B cell (primary cell): ENCODE results near the gene PRRT1. TPM values are rescaled to one million over a fixed set of nuclear protein-coding genes. Genes with fewer than 3 reads are reported as not detected.
A peak's percentile ranks its signal among the peaks of the same experiment; 100 is the strongest.

Experiments used
- ATAC-seq: fragments of 200-7000 bp; cut with Tn5 transposase; one replicate; pipeline ENCODE4 v1.10.0; 2021; ENCODE audit warnings: low read depth, mild to moderate bottlenecking, moderate number of reproducible peaks, moderate library complexity
- CTCF ChIA-PET: fragments of 350-600 bp; sonication (Branson Sonifier 250); formaldehyde crosslinking; loops from one replicate; lab custom pipeline; 2021; ENCODE audit warnings: antibody characterized with exemption, inconsistent platforms; lab: Charles Lee
- POLR2A ChIA-PET: fragments of 350-600 bp; sonication (Branson Sonifier 250); formaldehyde crosslinking; loops from one replicate; lab custom pipeline; 2021; ENCODE audit warnings: antibody characterized with exemption; lab: Charles Lee
- DNase-seq: peaks from one replicate; pipeline ENCODE4 v3.0.0; 2013
- H2AFZ ChIP-seq: 2 replicates; pipeline ENCODE4 v1.6.1; 2012; ENCODE audit warnings: mild to moderate bottlenecking, low read depth, low read length; ENCODE audit not compliant: insufficient read depth, poor library complexity, severe bottlenecking
- H3K27ac ChIP-seq, 2 donors: 1 replicate in 1 of 2; 2 replicates in 1 of 2; pipeline ENCODE4 v1.5.1; 2012 to 2013; ENCODE audit warnings: low read length in 2 of 2, mild to moderate bottlenecking in 2 of 2, moderate library complexity in 1 of 2
- H3K27me3 ChIP-seq, 4 experiments: fragments of 200-600 bp in 1 of 4; sonication (generic) in 1 of 4; replicated peaks in 1 of 4; 1 replicate in 2 of 4; 2 replicates in 2 of 4; pipeline versions ENCODE4 v1.6.1 to v1.7.0; 2013 to 2016; ENCODE audit warnings: low read length in 3 of 4, mild to moderate bottlenecking in 2 of 4, mixed read lengths in 1 of 4, moderate library complexity in 1 of 4; ENCODE audit not compliant: insufficient read depth in 4 of 4, control insufficient read depth in 3 of 4; ENCODE audit errors: control extremely low read depth in 1 of 4
- H3K36me3 ChIP-seq, 2 experiments: replicated peaks in 1 of 2; 1 replicate in 1 of 2; 2 replicates in 1 of 2; pipeline versions ENCODE4 v1.6.1 to v1.7.1; 2013; ENCODE audit warnings: low read length in 1 of 2; ENCODE audit not compliant: insufficient read depth in 2 of 2, control insufficient read depth in 1 of 2; ENCODE audit errors: control extremely low read depth in 1 of 2, extremely low read depth in 1 of 2
- H3K4me1 ChIP-seq, 2 donors: fragments of 200-600 bp in 1 of 2; sonication (generic) in 1 of 2; 1 replicate in 1 of 2; 2 replicates in 1 of 2; pipeline versions ENCODE4 v1.5.1 to v1.6.1; 2013 to 2017; ENCODE audit warnings: low read length in 2 of 2; ENCODE audit not compliant: control insufficient read depth in 2 of 2, insufficient read depth in 2 of 2
- H3K4me2 ChIP-seq: replicated peaks from 2 replicates; pipeline ENCODE3; 2012; ENCODE audit warnings: mild to moderate bottlenecking, low read depth, low read length; ENCODE audit not compliant: poor library complexity, severe bottlenecking
- H3K4me3 ChIP-seq, 5 experiments: fragments of 200-600 bp in 1 of 5; sonication (generic) in 1 of 5; 1 replicate in 3 of 5; 2 replicates in 2 of 5; pipeline versions ENCODE4 v1.5.1 to v1.7.0; 2011 to 2016; ENCODE audit warnings: low read length in 4 of 5, mild to moderate bottlenecking in 4 of 5, low read depth in 2 of 5, control low read depth in 1 of 5, moderate library complexity in 1 of 5; ENCODE audit not compliant: insufficient read depth in 1 of 5; ENCODE audit errors: control extremely low read depth in 1 of 5, extremely low read depth in 1 of 5
- H3K79me2 ChIP-seq: fragments of 200-600 bp; sonication (generic); one replicate; pipeline ENCODE4 v1.6.0; 2016; ENCODE audit warnings: low read length; ENCODE audit not compliant: control insufficient read depth, insufficient read depth
- H3K9ac ChIP-seq: fragments of 200-600 bp; sonication (generic); 2 replicates; pipeline ENCODE4 v1.6.1; 2017; ENCODE audit warnings: mild to moderate bottlenecking, low read length, moderate library complexity
- H3K9me3 ChIP-seq, 3 donors: one replicate each; pipeline versions ENCODE4 v1.6.1 to v1.7.1; 2013; ENCODE audit warnings: low read length in 2 of 3; ENCODE audit not compliant: control insufficient read depth in 2 of 3, insufficient read depth in 1 of 3; ENCODE audit errors: control extremely low read depth in 1 of 3
- H4K20me1 ChIP-seq: 2 replicates; pipeline ENCODE4 v1.6.0; 2012; ENCODE audit warnings: mild to moderate bottlenecking, low read length; ENCODE audit not compliant: insufficient read depth, control insufficient read depth, poor library complexity, severe bottlenecking
- H3K27ac Mint-ChIP-seq: one replicate; pipeline ENCODE4 v1.8.0; 2021; ENCODE audit warnings: mixed read lengths
- H3K27me3 Mint-ChIP-seq: one replicate; pipeline ENCODE4 v1.8.0; 2021; ENCODE audit warnings: mixed read lengths
- H3K4me1 Mint-ChIP-seq: one replicate; pipeline ENCODE4 v1.8.0; 2021; ENCODE audit warnings: mixed read lengths
- H3K4me3 Mint-ChIP-seq: one replicate; pipeline ENCODE4 v1.8.0; 2021; ENCODE audit warnings: mixed read lengths
- H3K9me3 Mint-ChIP-seq: one replicate; pipeline ENCODE4 v1.8.0; 2022; ENCODE audit warnings: mixed read lengths; ENCODE audit not compliant: insufficient read depth
- EZH2 ChIP-seq: IDR thresholded peaks from 2 replicates; pipeline ENCODE4 v1.6.1; 2012; ENCODE audit warnings: borderline replicate concordance, low read depth, mild to moderate bottlenecking, moderate library complexity, low read length; ENCODE audit not compliant: insufficient read depth, poor library complexity, severe bottlenecking
- WGBS: methylation state at CpG from one replicate; pipeline ENCODE4 v1.1.5; 2013; ENCODE audit warnings: missing lambda C conversion rate; ENCODE audit not compliant: insufficient coverage; 5-methylcytosine and 5-hydroxymethylcytosine counted together
- intact Hi-C: fragments of 100-400 bp; cut with micrococcal nuclease; formaldehyde crosslinking; loops from one replicate; pipeline ENCODE4 v1.10.0; 2022
- polyA plus RNA-seq: library from polyadenylated mRNA; depleted of rRNA; stranded (reverse); fragments of >200 nt; gene quantifications from 2 replicates; pipeline ENCODE4 v1.2.3, GENCODE V29; 2012
- total RNA-seq, 2 donors: library from RNA; stranded (reverse); fragments of 120-200 nt in 1 of 2; gene quantifications; 1 replicate in 1 of 2; 2 replicates in 1 of 2; pipeline versions ENCODE4 v1.2.3 to v1.2.4, GENCODE V29; 2013 to 2022
- TF ChIP-seq, protein P1 (sequence below): fragments of 200-600 bp; IDR thresholded peaks from one replicate; pipeline ENCODE4 v1.8.0; 2022; ENCODE audit warnings: antibody characterized with exemption, mild to moderate bottlenecking

The PRRT1 gene
- total and polyA plus RNA-seq, 2 donors (not counting 1 experiment from before 2014, with no cell fraction given): not detected

DNA sequence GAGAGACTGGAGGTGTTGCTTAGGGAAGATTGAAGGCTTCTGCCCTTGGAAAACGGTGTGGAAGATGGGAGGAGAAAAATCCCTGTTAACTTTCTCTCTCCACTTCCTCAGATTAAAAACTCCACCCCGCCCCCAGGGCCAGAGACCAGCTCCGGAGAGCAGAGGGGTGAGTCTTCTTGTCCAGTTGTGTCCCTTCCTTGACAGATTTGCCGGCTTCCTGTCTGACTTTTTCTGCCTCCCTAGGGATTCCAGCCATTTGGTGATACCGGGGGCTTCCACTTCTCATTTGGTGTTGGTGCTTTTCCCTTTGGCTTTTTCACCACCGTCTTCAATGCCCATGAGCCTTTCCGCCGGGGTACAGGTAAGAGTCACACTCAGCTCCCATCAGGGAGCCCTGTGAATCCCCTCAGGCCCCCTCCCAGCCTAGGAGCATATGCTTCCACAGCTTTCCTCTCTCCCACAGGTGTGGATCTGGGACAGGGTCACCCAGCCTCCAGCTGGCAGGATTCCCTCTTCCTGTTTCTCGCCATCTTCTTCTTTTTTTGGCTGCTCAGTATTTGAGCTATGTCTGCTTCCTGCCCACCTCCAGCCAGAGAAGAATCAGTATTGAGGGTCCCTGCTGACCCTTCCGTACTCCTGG, 28.1 kb upstream of the PRRT1 start:
- Mint-ChIP-seq H3K27me3 (no peaks in the 10 kb centered on the region), H3K4me3 (peak overlapping the region; percentile 97), H3K4me1 (peaks cover 57% of the 10 kb centered on the region), H3K9me3 (no peaks in the 10 kb centered on the region), H3K27ac (peak overlapping the region; percentile 44)
- WGBS: 89% methylated on average over 9 of the region's 10 CpGs
- Histone ChIP-seq H3K9ac (no peak overlapping the region), H3K27ac (no peak overlapping the region), H3K79me2 (peaks cover 38% of the 10 kb centered on the region), H3K4me2 (peak overlapping the region; percentile 93), H3K27me3 (no peaks in the 10 kb centered on the region), H3K4me1 (peaks cover 31 to 37% of the 10 kb centered on the region in 2 donors), H3K36me3 (peaks cover 0 to 40% of the 10 kb centered on the region in 2 experiments), H3K9me3 (no peaks in the 10 kb centered on the region), H3K4me3 (no peak overlapping the region), H2AFZ (no peak overlapping the region), H4K20me1 (no peaks in the 10 kb centered on the region)
- intact Hi-C loops: loop anchor here (5.0 kb wide), 6 partner anchors 223 to 1392 kb away; partner anchors contain the start of genes CSNK2B, HSD17B8, LY6G5B and NELFE
- TF ChIP-seq, protein P1, sequence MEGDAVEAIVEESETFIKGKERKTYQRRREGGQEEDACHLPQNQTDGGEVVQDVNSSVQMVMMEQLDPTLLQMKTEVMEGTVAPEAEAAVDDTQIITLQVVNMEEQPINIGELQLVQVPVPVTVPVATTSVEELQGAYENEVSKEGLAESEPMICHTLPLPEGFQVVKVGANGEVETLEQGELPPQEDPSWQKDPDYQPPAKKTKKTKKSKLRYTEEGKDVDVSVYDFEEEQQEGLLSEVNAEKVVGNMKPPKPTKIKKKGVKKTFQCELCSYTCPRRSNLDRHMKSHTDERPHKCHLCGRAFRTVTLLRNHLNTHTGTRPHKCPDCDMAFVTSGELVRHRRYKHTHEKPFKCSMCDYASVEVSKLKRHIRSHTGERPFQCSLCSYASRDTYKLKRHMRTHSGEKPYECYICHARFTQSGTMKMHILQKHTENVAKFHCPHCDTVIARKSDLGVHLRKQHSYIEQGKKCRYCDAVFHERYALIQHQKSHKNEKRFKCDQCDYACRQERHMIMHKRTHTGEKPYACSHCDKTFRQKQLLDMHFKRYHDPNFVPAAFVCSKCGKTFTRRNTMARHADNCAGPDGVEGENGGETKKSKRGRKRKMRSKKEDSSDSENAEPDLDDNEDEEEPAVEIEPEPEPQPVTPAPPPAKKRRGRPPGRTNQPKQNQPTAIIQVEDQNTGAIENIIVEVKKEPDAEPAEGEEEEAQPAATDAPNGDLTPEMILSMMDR: no peak
- TF ChIP-seq EZH2: no peak
- DNase-seq (no peak), ATAC-seq (no peak)
- ChIA-PET POLR2A (interaction anchor here (1.0 to 1.7 kb wide), 3 partner anchors 10 to 15 kb away, joined by 3 to 7 read pairs (median 5); partner anchors contain the start of genes GPSM3 and PBX2), CTCF (interaction anchor here (1.0 to 1.2 kb wide), 3 partner anchors 16 to 805 kb away, joined by 3 to 4 read pairs (median 4); no protein-coding TSS in a partner anchor)
